Thymus (tissue), 11 donors: ENCODE measurements around the gene AFAP1L1. TPM values are rescaled to one million over a fixed set of nuclear protein-coding genes. Genes with fewer than 3 reads are reported as not detected.

ENCODE experiments used
- DNase-seq, 9 donors: peaks; one replicate each; pipeline ENCODE4 v3.0.0-alpha.2; 2013; ENCODE audit warnings: low spot score in 9 of 9, low read depth in 6 of 9, missing footprints in 1 of 9
- H3K27ac ChIP-seq, 2 donors: one replicate each; pipeline ENCODE4 v1.5.1; 2013; ENCODE audit warnings: control low read depth in 1 of 2, low read depth in 1 of 2, low read length in 1 of 2, mild to moderate bottlenecking in 1 of 2, moderate library complexity in 1 of 2
- H3K27me3 ChIP-seq, 2 donors: one replicate each; pipeline ENCODE4 v1.5.1; 2013; ENCODE audit warnings: low read length in 1 of 2; ENCODE audit not compliant: control insufficient read depth in 2 of 2, insufficient read depth in 1 of 2
- H3K36me3 ChIP-seq, 2 donors: one replicate each; pipeline ENCODE4 v1.5.1; 2013; ENCODE audit warnings: low read length in 1 of 2, mild to moderate bottlenecking in 1 of 2, moderate library complexity in 1 of 2; ENCODE audit not compliant: control insufficient read depth in 2 of 2, insufficient read depth in 2 of 2
- H3K4me1 ChIP-seq, 2 donors: one replicate each; pipeline ENCODE4 v1.5.1; 2013; ENCODE audit warnings: low read length in 2 of 2; ENCODE audit not compliant: control insufficient read depth in 2 of 2, insufficient read depth in 2 of 2
- H3K4me3 ChIP-seq, 2 donors: one replicate each; pipeline ENCODE4 v1.5.1; 2013; ENCODE audit warnings: low read length in 2 of 2, control low read depth in 1 of 2, mild to moderate bottlenecking in 1 of 2
- H3K9me3 ChIP-seq, 2 donors: one replicate each; pipeline ENCODE4 v1.5.1; 2013; ENCODE audit warnings: low read length in 1 of 2, mild to moderate bottlenecking in 1 of 2; ENCODE audit not compliant: control insufficient read depth in 2 of 2, insufficient read depth in 1 of 2
- WGBS: extraction: QIAGEN DNeasy Blood & Tissue Kit; methylation state at CpG from one replicate; pipeline ENCODE4 v1.1.7; 2013; 5-methylcytosine and 5-hydroxymethylcytosine counted together
- polyA plus RNA-seq: library from polyadenylated mRNA; stranded (reverse); fragments of 200-250 nt; gene quantifications from one replicate; pipeline ENCODE4 v1.2.3, GENCODE V29; 2013
- total RNA-seq: library from RNA; stranded (reverse); fragments of 120-200 nt; gene quantifications from one replicate; pipeline ENCODE4 v1.2.4, GENCODE V29; 2013
- donor health status: healthy.

AFAP1L1 gene
- total and polyA plus RNA-seq, 2 donors = 8.0 to 12.6 TPM

DNA sequence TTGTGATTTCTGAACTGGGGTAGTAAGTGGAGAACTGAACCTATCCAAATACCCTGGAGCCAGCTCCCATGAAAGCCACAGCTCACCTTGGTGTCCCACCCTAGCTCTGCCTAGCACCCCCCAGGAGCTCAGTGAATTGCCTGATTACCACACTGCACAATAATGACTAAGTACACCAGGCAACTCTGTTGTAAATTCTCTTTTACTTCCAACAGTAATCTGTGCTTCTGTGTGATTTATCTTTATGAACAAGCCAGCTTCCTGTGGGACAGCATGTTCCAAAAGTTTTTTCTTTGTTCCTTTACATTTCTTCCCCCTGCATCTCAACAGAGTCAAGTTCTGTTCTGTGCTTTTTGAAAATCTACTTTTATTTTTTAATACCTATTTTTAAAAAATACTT lies 51.6 kb downstream of the AFAP1L1 start:
- no peaks in the 10 kb centered on the region for H3K9me3 ChIP-seq
- H3K4me1 ChIP-seq = peaks cover 0 to 4% of the 10 kb centered on the region in 2 donors
- H3K27ac ChIP-seq = no peak overlapping the region
- no peak for DNase-seq
- no peaks in the 10 kb centered on the region for H3K27me3 ChIP-seq
- no peaks in the 10 kb centered on the region for H3K36me3 ChIP-seq
- H3K4me3 ChIP-seq = no peak overlapping the region

DNA sequence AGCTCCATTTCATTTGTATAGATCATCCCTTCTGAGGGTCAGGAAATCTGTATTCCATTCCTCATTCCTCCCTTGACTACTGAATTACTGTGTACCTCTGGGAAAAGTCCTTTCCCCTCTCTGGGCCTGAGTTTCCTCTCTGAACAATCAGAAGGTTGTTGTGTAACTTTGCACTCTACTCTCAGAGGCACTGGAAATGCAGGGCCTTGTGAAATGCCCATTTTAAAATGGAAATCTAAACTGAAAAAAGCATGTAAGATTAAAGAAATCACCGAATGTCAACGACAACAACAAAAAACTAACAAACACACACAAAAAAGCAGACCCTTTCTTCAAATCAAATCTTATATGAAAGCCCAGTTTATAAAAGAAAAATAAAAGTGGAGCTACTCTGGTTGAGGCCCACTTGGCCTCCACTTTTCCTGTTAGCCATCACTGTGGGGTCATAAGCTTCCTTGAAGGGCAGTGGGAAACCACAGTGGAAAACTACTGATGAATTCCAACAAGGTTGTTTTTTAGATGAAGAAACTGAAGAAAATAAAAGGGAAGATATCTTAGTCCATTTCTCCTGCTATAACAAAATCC lies 52.1 kb downstream of the AFAP1L1 start:
- Histone ChIP-seq H3K27me3 (no peaks in the 10 kb centered on the region), H3K9me3 (no peaks in the 10 kb centered on the region), H3K4me1 (peaks cover 0 to 4% of the 10 kb centered on the region in 2 donors), H3K27ac (peak overlapping the region in 1 of 2 donors; percentile 3), H3K36me3 (no peaks in the 10 kb centered on the region), H3K4me3 (no peak overlapping the region)
- no peak for DNase-seq
- WGBS = 97% methylated on average over 2 of the region's 2 CpGs

DNA sequence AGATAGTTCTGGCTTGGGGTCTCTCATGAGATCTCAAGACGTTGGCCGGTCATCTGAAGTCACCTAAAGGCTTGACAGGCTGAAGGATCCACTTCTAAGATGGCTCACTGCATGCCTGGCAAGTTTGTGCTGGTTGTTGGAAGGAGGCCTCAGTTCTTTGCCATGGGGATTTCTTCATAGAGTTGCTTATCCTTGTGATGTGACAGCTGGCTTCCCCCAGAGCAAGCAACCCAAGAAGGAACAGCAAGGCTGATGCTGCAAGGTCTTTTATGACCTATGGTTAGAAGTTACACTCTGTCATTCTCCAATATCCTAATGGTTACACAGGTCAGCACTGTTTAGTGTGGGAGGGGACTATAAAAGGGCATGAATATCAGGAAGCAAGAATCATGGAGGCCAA lies 53.0 kb downstream of the AFAP1L1 start:
- no peaks in the 10 kb centered on the region for H3K9me3 ChIP-seq
- H3K27me3 ChIP-seq = no peaks in the 10 kb centered on the region
- no peaks in the 10 kb centered on the region for H3K36me3 ChIP-seq
- H3K27ac ChIP-seq = no peak overlapping the region
- H3K4me1 ChIP-seq = peaks cover 0 to 4% of the 10 kb centered on the region in 2 donors
- DNase-seq = no peak
- no peak overlapping the region for H3K4me3 ChIP-seq
- 93% methylated on average over 2 of the region's 2 CpGs for WGBS

DNA sequence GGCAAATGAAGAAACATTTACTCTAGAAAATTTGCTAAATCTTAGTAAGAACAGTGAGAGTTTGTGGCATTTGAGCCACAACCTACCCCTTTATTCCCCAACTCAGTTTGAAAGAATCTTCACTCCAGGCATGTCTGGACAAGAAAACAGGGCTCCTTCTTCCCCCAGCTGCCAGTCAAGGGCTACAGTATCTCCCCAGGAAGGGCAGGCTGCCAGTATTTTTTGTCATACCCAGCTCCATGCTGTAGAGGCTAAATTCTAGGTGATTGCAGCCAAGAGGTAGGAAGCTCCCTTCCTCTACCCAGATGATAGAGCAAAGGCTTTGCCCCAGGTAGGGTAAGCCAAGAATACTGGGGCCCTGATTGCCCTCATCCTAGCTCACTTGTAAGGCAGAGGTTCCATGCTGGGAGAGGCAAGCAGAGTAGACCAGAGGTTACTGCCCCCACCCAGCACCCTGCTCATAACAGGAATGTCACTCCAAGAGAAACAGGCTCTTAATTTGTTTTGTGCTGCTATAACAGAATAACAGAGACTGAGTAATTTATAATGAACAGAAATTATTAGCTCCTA lies 53.6 kb downstream of the AFAP1L1 start:
- H3K4me1 ChIP-seq = peaks cover 0 to 4% of the 10 kb centered on the region in 2 donors
- H3K9me3 ChIP-seq = no peaks in the 10 kb centered on the region
- H3K27ac ChIP-seq = no peak overlapping the region
- DNase-seq = no peak
- H3K27me3 ChIP-seq = no peaks in the 10 kb centered on the region
- H3K4me3 ChIP-seq = no peak overlapping the region
- no peaks in the 10 kb centered on the region for H3K36me3 ChIP-seq

DNA sequence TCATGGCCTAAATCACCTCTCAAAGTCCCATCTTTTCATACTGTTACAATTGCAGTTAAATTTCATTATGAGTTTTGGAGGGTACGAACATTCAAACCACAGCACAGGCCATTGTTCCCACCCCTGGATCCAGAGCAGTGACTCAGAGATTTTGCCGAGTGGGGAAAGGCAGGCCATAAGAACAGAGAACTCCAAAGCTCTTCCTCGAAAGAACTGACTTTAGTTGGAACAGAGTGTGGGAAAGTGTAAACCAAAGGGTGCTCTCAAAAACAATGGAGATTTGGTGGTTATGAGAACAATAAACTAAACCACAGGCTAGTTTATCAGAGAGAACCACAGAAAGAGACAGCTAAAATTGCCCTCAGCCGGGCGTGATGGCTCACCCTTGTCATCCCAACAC lies 54.2 kb downstream of the AFAP1L1 start:
- H3K36me3 ChIP-seq = no peaks in the 10 kb centered on the region
- no peak overlapping the region for H3K4me3 ChIP-seq
- DNase-seq = no peak
- H3K9me3 ChIP-seq = no peaks in the 10 kb centered on the region
- H3K27me3 ChIP-seq = no peaks in the 10 kb centered on the region
- 97% methylated on average over 5 of the region's 5 CpGs for WGBS
- H3K27ac ChIP-seq = no peak overlapping the region
- peaks cover 0 to 4% of the 10 kb centered on the region in 2 donors for H3K4me1 ChIP-seq

DNA sequence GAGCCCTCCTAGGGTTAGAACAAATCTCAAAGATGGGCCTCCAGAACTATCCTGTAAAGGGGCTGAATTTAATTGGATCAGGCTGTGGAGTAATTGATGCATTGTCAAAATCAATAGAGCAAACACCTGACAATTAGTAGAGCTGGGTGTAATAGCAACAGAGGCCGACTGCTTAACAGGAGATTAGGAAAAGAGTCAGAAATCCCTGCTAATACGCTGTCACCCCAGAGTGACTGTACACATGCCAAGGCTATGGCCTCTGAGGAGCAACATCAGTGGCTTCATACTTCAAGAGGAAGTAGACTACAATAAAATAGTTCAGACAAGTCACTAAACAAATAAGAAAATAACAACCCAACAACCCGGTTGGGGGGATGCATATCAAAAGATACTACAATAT lies 55.0 kb downstream of the AFAP1L1 start:
- DNase-seq = no peak
- peaks cover 0 to 4% of the 10 kb centered on the region in 2 donors for H3K4me1 ChIP-seq
- H3K4me3 ChIP-seq = no peak overlapping the region
- H3K9me3 ChIP-seq = no peaks in the 10 kb centered on the region
- no peaks in the 10 kb centered on the region for H3K36me3 ChIP-seq
- no peaks in the 10 kb centered on the region for H3K27me3 ChIP-seq
- no peak overlapping the region for H3K27ac ChIP-seq
- 95% methylated on average over 3 of the region's 3 CpGs for WGBS

DNA sequence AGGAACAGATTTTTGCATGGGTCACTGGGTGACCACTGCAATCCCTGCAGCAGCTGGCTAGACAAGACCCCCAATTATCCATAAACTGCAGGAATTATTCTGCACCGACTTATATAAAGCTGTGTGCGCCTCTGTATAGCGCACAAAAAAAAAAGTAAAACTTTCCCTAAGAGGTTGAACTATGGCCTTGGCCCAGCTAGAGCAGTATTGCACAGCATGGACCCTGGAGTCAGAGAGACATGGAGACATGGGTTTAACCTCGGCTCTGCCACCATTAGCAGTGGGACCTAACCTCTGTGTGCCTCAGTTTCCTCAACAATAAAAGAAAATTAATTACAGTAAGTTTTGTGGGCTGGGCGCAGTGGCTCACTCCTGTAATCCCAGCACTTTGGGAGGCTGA lies 56.5 kb downstream of the AFAP1L1 start:
- DNase-seq = no peak
- Histone ChIP-seq H3K27me3 (no peaks in the 10 kb centered on the region), H3K36me3 (no peaks in the 10 kb centered on the region), H3K27ac (no peak overlapping the region), H3K4me1 (no peaks in the 10 kb centered on the region), H3K9me3 (no peaks in the 10 kb centered on the region), H3K4me3 (no peak overlapping the region)
- WGBS = 97% methylated on average over 5 of the region's 5 CpGs

DNA sequence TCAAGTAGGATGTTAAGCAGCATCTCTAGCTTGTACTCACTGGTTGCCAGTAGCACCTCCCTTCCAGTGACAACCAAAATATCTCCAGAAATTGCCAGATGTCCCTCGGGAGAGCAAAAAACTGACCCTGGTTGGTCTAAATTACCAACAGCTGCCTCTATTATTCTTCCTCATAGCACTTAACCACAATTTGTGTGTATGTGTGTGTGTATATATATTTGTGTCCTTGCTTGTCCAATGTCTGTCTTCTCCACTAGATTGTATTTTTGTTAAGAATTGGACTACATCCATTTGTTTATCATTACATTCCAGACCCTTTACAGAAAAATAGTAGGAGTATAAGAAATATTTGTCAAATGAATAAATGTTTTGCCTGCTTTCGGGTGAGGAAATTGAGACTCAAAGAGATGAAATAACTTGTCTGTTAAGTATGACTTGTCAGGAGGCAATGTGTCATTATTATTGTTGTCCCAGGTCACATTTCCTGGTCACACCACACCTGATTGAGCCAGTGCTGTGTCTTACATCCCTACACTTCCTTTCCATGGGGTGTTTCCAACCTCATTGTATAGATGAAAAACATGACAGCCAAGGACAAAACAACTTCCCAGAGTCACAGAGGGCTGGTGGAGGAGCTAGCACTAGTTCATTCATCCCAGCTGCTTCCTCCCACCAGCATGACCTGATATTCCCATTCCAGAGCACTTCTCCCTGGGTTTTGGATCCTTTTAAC lies 62.2 kb downstream of the AFAP1L1 start:
- Histone ChIP-seq H3K4me1 (no peaks in the 10 kb centered on the region), H3K27ac (no peak overlapping the region), H3K36me3 (no peaks in the 10 kb centered on the region), H3K4me3 (no peak overlapping the region), H3K9me3 (no peaks in the 10 kb centered on the region), H3K27me3 (no peaks in the 10 kb centered on the region)
- 97% methylated on average over 2 of the region's 2 CpGs for WGBS
- DNase-seq = no peak

DNA sequence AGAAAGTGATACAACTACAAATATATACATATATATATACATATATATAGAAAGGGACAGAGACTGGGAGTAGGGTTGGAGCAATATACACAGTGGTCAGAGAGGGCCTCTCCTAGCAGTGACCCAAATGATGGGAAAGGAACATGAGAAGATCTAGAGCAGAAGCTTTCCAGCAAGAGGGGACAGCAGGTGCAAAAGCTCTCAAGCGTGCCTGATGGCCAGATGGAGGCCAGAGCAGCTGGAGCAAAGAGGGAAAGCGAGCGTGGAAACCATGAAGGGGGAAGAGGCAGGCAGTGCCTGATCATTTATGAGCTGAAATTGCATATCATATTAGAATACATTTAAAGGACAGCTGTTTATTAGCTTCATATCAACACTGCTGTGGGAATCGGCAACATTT lies 66.1 kb downstream of the AFAP1L1 start:
- Histone ChIP-seq H3K27ac (no peak overlapping the region), H3K36me3 (no peaks in the 10 kb centered on the region), H3K4me1 (no peaks in the 10 kb centered on the region), H3K27me3 (no peaks in the 10 kb centered on the region), H3K4me3 (no peak overlapping the region), H3K9me3 (no peaks in the 10 kb centered on the region)
- no peak for DNase-seq
- 94% methylated on average over 4 of the region's 4 CpGs for WGBS
